GM23248 (cell line): ENCODE results near the gene TNFRSF1B. TPM values are rescaled to one million over a fixed set of nuclear protein-coding genes. Genes with fewer than 3 reads are reported as not detected.

Experiments used
- DNase-seq: peaks from one replicate; pipeline ENCODE4 v3.0.0-alpha.2; 2015
- H2AFZ ChIP-seq: fragments of 200-600 bp; sonication (generic); 2 replicates; pipeline ENCODE4 v1.6.1; 2016; ENCODE audit warnings: antibody characterized with exemption
- H3F3A ChIP-seq: fragments of 200-600 bp; sonication (generic); 2 replicates; pipeline ENCODE4 v1.6.1; 2016; ENCODE audit warnings: mild to moderate bottlenecking, antibody characterized with exemption, mixed run types; ENCODE audit not compliant: insufficient read depth
- H3K27ac ChIP-seq: fragments of 200-600 bp; sonication (generic); 2 replicates; pipeline ENCODE4 v1.5.1; 2016; ENCODE audit warnings: mild to moderate bottlenecking
- H3K27me3 ChIP-seq: fragments of 200-600 bp; sonication (generic); replicated peaks from 2 replicates; pipeline ENCODE4 v1.6.1; 2016; ENCODE audit warnings: mild to moderate bottlenecking; ENCODE audit not compliant: insufficient read depth
- H3K36me3 ChIP-seq: fragments of 200-600 bp; sonication (generic); 2 replicates; pipeline ENCODE4 v1.6.1; 2016; ENCODE audit warnings: low read depth, mild to moderate bottlenecking
- H3K4me1 ChIP-seq: fragments of 200-600 bp; sonication (generic); 2 replicates; pipeline ENCODE4 v1.6.1; 2016; ENCODE audit warnings: mild to moderate bottlenecking; ENCODE audit not compliant: insufficient read depth
- H3K4me2 ChIP-seq: fragments of 200-600 bp; sonication (generic); one replicate; pipeline ENCODE4 v1.6.1; 2016; ENCODE audit warnings: mild to moderate bottlenecking; ENCODE audit not compliant: unreplicated experiment
- H3K4me3 ChIP-seq: fragments of 200-600 bp; sonication (generic); 2 replicates; pipeline ENCODE4 v1.5.1; 2016; ENCODE audit warnings: mild to moderate bottlenecking
- H3K79me2 ChIP-seq: fragments of 200-600 bp; sonication (generic); 2 replicates; pipeline ENCODE4 v1.6.1; 2016; ENCODE audit warnings: mild to moderate bottlenecking; ENCODE audit not compliant: insufficient read depth
- H3K9ac ChIP-seq: fragments of 200-600 bp; sonication (generic); 2 replicates; pipeline ENCODE4 v1.6.1; 2016; ENCODE audit warnings: mild to moderate bottlenecking
- H3K9me2 ChIP-seq: fragments of 200-600 bp; sonication (generic); 2 replicates; pipeline ENCODE4 v1.6.1; 2016; ENCODE audit warnings: mixed run types, mild to moderate bottlenecking, moderate library complexity; ENCODE audit not compliant: insufficient read depth
- H3K9me3 ChIP-seq: fragments of 200-600 bp; sonication (generic); one replicate; pipeline ENCODE4 v1.6.1; 2017; ENCODE audit warnings: low read depth
- H4K20me1 ChIP-seq: fragments of 200-600 bp; sonication (generic); 2 replicates; pipeline ENCODE4 v1.6.0; 2016; ENCODE audit not compliant: insufficient read depth
- EZH2 ChIP-seq: fragments of 200-600 bp; sonication (generic); IDR thresholded peaks from 2 replicates; pipeline ENCODE4 v1.6.1; 2018; ENCODE audit warnings: antibody characterized with exemption, mild to moderate bottlenecking; ENCODE audit not compliant: insufficient read depth, poor library complexity, severe bottlenecking
- EZH2phosphoT487 ChIP-seq: fragments of 200-600 bp; sonication (generic); IDR thresholded peaks from 2 replicates; pipeline ENCODE4 v1.6.1; 2018; ENCODE audit warnings: antibody characterized with exemption, moderate library complexity, mild to moderate bottlenecking, low read depth; ENCODE audit not compliant: insufficient read depth
- WGBS, 2 experiments: methylation state at CpG; one replicate each; pipeline ENCODE4 v1.1.6; 2015 to 2017; ENCODE audit warnings: low lambda C conversion rate in 2 of 2, low coverage in 1 of 2; ENCODE audit errors: missing lambda C conversion rate in 2 of 2; 5-methylcytosine and 5-hydroxymethylcytosine counted together
- in situ Hi-C: fragments of 300-500 bp; cut with MboI; formaldehyde crosslinking; loops from 2 replicates; pipeline ENCODE4 v1.15.0; 2020
- polyA plus RNA-seq: library from polyadenylated mRNA; unstranded; fragments of >200 nt; fragmentation: Nextera tagmentation; extraction: Ambion mirVana; gene quantifications from 2 replicates; pipeline ENCODE4 v1.2.1, GENCODE V29; 2016
- total RNA-seq: library from RNA; depleted of rRNA; stranded (reverse); fragments of >200 nt; shearing (Covaris generic); gene quantifications from 2 replicates; pipeline ENCODE4 v1.2.3, GENCODE V29; 2014

Gene TNFRSF1B
- total and polyA plus RNA-seq, 2 experiments from 2014 or later: 1.1 to 2.9 TPM

DNA sequence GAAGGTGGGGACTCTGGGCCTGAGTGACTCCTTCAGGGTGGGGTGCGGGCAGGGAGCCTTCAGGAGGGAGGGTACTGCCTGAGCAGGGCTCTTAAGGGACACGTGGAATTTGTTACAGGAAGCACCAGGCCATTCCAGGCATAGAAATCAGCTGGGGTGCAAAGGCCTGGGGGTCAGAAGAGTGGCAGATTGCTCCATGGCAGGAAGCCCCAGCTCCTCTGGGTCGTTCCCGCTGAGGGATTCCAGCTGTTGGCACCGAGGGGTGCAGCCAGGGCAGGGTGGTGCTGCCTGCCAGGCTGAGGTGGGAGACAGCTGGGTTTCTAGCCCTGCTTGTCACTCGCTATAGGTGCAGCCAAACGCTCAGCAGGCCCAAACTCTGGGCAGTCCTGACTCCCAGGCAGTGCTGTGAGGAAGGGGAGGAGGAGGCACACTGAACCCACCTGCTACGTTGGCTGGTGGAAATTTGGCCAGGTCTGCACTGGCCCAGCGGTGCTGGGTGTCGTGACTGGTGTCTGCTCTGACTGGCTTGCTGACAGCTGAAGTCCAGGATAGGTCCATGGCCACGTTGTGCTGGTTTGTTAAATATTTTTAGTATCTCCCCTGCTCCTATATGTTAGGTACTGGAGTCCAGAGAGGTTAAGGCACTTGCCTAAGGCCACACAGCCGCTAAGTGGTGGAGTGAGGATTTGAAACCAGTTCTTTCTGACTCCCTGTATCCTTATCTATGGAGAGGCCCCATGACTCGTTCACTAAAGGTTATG is 19.3 kb downstream of the TNFRSF1B start:
- in situ Hi-C loops: no loop called here
- H3K9me3 ChIP-seq: no peaks in the 10 kb centered on the region
- no peaks in the 10 kb centered on the region for H3K9me2 ChIP-seq
- H4K20me1 ChIP-seq: no peaks in the 10 kb centered on the region
- no peak overlapping the region for H3K9ac ChIP-seq
- peaks cover 12% of the 10 kb centered on the region for H3K4me1 ChIP-seq
- WGBS, 2 experiments: 66 to 67% methylated on average over 13 of the region's 13 CpGs
- H3F3A ChIP-seq: no peaks in the 10 kb centered on the region
- no peak for DNase-seq
- no peak overlapping the region for H3K4me3 ChIP-seq
- H2AFZ ChIP-seq: no peak overlapping the region
- H3K36me3 ChIP-seq: no peaks in the 10 kb centered on the region
- TF ChIP-seq EZH2phosphoT487 (no peak), EZH2 (no peak)
- no peaks in the 10 kb centered on the region for H3K79me2 ChIP-seq
- H3K27me3 ChIP-seq: no peaks in the 10 kb centered on the region
- H3K27ac ChIP-seq: no peak overlapping the region
- H3K4me2 ChIP-seq: no peak overlapping the region

DNA sequence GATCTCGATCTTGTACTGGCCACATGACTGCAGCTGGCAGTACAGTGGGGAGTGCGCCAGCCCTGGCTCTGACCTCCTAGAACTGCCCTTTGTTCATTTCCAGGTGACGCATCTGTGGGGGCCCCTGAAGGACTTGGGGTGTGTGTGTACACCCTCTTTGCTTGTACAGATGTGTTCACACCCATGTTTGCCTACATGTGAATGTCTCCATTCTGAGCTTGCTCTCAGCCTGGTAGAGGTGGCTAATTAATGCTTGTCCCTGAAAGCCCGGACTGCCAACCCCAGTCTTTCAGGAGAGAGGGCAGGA is 19.8 kb downstream of the TNFRSF1B start:
- Histone ChIP-seq H3K27ac (no peak overlapping the region), H4K20me1 (no peaks in the 10 kb centered on the region), H3K4me3 (no peak overlapping the region), H3K9me2 (no peaks in the 10 kb centered on the region), H2AFZ (no peak overlapping the region), H3F3A (no peaks in the 10 kb centered on the region), H3K79me2 (no peaks in the 10 kb centered on the region), H3K36me3 (no peaks in the 10 kb centered on the region), H3K9me3 (no peaks in the 10 kb centered on the region), H3K4me2 (no peak overlapping the region), H3K4me1 (peaks cover 12% of the 10 kb centered on the region), H3K9ac (no peak overlapping the region), H3K27me3 (no peaks in the 10 kb centered on the region)
- 69 to 78% methylated on average over 4 of the region's 4 CpGs for WGBS, 2 experiments
- in situ Hi-C loops: no loop called here
- no peak for DNase-seq
- TF ChIP-seq EZH2 (no peak), EZH2phosphoT487 (no peak)

DNA sequence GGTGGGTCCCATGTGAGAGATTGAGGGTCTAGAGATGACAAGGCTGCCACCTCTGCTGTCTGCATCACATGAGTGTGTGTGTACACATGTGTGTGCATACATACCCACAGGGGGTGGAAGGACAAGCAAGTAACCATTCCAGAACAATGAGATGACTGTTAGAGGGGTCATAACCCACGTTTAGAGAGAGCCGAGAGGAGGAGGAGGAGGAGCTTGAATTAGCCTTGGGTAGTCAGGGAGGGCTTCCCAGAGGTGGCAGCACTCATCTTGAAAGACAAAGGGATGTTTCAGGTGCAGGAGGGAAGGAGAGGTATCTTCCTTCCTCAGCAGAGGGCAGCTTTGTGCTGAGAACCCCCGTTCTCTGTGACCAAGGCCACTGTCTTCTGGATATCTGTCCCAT is 21.3 kb downstream of the TNFRSF1B start:
- DNase-seq: no peak
- in situ Hi-C loops: no loop called here
- H2AFZ ChIP-seq: no peak overlapping the region
- no peaks in the 10 kb centered on the region for H3K9me2 ChIP-seq
- H3K4me2 ChIP-seq: no peak overlapping the region
- H3K9me3 ChIP-seq: no peaks in the 10 kb centered on the region
- H3K4me3 ChIP-seq: no peak overlapping the region
- no peaks in the 10 kb centered on the region for H3F3A ChIP-seq
- H3K36me3 ChIP-seq: no peaks in the 10 kb centered on the region
- no peak overlapping the region for H3K27ac ChIP-seq
- H3K4me1 ChIP-seq: peaks cover 12% of the 10 kb centered on the region
- WGBS, 2 experiments: 73 to 79% methylated on average over 3 of the region's 3 CpGs
- TF ChIP-seq EZH2phosphoT487 (no peak), EZH2 (no peak)
- no peak overlapping the region for H3K9ac ChIP-seq
- no peaks in the 10 kb centered on the region for H3K27me3 ChIP-seq
- no peaks in the 10 kb centered on the region for H4K20me1 ChIP-seq
- no peaks in the 10 kb centered on the region for H3K79me2 ChIP-seq

DNA sequence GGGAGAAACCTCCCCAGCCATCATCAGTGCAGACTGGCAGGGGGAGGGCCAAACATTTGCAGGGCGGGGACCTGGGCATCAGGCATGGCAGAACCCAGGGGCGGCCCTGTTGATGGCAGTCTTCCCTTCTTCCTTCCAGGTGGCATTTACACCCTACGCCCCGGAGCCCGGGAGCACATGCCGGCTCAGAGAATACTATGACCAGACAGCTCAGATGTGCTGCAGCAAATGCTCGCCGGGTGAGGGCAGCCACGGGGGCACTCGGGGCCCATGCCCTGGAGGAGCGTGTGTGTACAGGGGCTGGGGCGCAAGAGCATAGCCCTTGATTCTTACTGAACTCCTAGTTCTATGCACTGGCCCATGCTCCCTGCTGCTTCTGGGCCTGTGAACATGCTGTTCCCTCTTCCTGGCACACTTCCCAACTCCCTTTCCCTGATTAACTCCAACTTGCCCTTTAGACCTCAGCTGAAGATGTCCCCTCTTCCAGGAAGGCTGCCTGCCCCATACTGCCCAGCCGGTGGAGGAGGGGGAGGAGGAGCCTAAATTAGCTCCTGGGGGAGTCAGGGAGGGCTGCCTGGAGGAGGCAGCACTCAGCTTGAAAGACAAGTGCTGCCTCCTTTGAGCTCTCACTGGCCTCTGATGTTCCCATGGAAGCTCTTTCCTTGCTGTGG is 22.0 kb downstream of the TNFRSF1B start:
- H3K27ac ChIP-seq: no peak overlapping the region
- H3K9ac ChIP-seq: no peak overlapping the region
- H3K79me2 ChIP-seq: no peaks in the 10 kb centered on the region
- no peaks in the 10 kb centered on the region for H3K27me3 ChIP-seq
- TF ChIP-seq EZH2 (no peak), EZH2phosphoT487 (no peak)
- no peak overlapping the region for H2AFZ ChIP-seq
- in situ Hi-C loops: no loop called here
- H3K9me2 ChIP-seq: no peaks in the 10 kb centered on the region
- H3K4me2 ChIP-seq: no peak overlapping the region
- DNase-seq: no peak
- H3K9me3 ChIP-seq: no peaks in the 10 kb centered on the region
- H3F3A ChIP-seq: no peaks in the 10 kb centered on the region
- WGBS, 2 experiments: 60 to 63% methylated on average over 13 of the region's 13 CpGs
- H3K4me3 ChIP-seq: no peak overlapping the region
- peaks cover 10% of the 10 kb centered on the region for H3K4me1 ChIP-seq
- H4K20me1 ChIP-seq: no peaks in the 10 kb centered on the region
- no peaks in the 10 kb centered on the region for H3K36me3 ChIP-seq
